Adrenal gland (tissue), 5 donors: ENCODE measurements around the gene PRKCE.

Experiments used
- POLR2A ChIP-seq, 2 donors: fragments of 450-650 bp; IDR thresholded peaks; one replicate each; pipeline ENCODE4 v1.6.1; 2017; ENCODE audit warnings: antibody characterized with exemption in 2 of 2, mild to moderate bottlenecking in 2 of 2, moderate library complexity in 1 of 2
- TF ChIP-seq, protein P1 (sequence below), 6 experiments: fragments of 450-650 bp in 4 of 6; fragments of 200-600 bp in 2 of 6; sonication (generic) in 1 of 6; IDR thresholded peaks; 1 replicate in 5 of 6; 2 replicates in 1 of 6; pipeline versions ENCODE4 v1.5.1 to v1.8.0; 2016 to 2021; ENCODE audit warnings: antibody characterized with exemption in 6 of 6, mild to moderate bottlenecking in 2 of 6, moderate library complexity in 1 of 6
- donor health status: DM: no; HTN: no; CAD: no.

DNA sequence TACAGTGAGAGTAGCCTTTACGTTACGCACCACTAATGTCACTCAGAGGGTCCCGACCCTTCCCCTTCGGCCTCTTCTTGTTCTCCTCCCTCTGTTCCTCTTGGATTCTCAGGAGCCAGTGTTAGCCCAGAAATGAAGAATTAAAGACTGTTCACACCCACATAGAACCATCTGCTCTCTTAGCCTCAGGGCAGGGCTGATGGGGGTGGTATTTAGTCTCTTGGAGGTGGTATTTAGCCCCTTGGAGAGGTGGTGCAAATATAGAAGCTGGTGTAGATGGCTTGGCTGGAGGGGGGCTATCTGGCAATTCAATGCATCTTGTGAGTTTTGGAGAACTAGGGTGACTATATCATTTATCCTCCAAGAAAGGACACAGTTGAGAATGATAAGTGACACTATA, 286.5 kb downstream of the PRKCE start:
- TF ChIP-seq, protein P1, sequence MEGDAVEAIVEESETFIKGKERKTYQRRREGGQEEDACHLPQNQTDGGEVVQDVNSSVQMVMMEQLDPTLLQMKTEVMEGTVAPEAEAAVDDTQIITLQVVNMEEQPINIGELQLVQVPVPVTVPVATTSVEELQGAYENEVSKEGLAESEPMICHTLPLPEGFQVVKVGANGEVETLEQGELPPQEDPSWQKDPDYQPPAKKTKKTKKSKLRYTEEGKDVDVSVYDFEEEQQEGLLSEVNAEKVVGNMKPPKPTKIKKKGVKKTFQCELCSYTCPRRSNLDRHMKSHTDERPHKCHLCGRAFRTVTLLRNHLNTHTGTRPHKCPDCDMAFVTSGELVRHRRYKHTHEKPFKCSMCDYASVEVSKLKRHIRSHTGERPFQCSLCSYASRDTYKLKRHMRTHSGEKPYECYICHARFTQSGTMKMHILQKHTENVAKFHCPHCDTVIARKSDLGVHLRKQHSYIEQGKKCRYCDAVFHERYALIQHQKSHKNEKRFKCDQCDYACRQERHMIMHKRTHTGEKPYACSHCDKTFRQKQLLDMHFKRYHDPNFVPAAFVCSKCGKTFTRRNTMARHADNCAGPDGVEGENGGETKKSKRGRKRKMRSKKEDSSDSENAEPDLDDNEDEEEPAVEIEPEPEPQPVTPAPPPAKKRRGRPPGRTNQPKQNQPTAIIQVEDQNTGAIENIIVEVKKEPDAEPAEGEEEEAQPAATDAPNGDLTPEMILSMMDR (IDR thresholded peaks at IDR 0.05), result no peak
- TF ChIP-seq POLR2A (IDR thresholded peaks at IDR 0.05), result no peak
